HG03442 (cell line): ENCODE results near the gene COMT.

Experiments used
- ATAC-seq: cut with Tn5 transposase; IDR thresholded peaks from one replicate; pipeline ENCODE4 v1.9.1; 2021; ENCODE audit warnings: mild to moderate bottlenecking, moderate library complexity; ENCODE audit not compliant: unreplicated experiment

COMT gene

DNA sequence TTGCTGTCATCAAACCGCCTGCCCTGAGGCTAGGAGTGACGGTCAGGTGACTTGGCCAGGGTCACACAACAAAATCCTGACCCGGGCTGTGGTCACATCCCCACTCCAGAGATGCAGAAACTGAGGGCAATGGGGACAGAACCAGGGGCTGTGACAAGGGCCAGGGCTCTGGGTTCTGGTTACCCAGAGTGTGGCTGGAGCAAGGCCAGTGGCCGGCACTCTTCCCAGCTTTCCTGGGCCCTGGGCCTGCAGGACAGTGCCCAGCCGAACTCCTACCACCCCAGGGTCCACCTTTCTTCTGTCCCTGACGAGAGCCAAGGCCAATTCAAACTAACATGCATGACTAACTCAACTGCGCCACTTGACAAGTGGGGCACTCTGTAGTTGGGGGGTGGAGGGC is 39.2 kb downstream of the COMT start:
- ATAC-seq: no peak

DNA sequence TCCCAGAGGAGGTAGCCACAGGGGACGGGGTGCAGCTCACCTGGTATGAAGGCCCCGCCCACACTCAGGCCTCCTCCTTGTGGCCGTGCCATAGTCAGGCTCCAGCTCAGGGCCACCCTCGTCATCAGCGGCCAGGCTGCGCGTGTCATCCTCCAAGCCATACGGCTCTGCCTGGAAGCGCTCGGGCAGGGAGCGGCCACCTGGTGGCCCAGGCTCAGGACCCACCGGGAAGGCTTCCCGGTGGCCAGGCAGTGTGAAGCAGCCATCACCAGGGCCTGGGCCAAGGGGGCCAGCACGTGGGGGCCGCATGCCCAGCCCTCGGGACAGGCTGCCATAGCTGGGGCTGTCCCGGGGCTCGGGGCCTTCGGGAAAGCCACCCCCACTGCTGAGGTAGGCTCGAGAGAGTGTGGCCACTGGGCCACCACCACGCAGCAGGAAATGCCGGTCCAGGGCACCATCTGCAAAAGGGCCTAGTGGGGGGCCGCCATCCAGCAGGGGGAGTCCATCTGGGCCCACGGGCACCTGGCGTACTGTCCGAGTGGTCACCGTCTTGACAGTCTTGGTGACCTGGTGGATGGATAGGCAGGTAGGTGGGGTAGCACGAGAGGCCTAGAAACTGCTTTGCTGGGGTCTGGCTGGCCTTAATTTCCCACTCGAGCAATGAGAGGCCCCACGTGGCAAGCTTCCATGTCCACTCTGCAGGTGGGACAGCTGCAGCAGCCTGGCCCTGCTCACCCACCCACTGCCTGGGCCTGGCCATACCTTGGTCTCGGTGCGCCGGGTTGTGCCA is 39.8 kb downstream of the COMT start:
- no peak for ATAC-seq

- no peak for ATAC-seq
These were observed 40.7 kb downstream of the COMT start for GRCh38 chr22:19981961-19982920.

DNA sequence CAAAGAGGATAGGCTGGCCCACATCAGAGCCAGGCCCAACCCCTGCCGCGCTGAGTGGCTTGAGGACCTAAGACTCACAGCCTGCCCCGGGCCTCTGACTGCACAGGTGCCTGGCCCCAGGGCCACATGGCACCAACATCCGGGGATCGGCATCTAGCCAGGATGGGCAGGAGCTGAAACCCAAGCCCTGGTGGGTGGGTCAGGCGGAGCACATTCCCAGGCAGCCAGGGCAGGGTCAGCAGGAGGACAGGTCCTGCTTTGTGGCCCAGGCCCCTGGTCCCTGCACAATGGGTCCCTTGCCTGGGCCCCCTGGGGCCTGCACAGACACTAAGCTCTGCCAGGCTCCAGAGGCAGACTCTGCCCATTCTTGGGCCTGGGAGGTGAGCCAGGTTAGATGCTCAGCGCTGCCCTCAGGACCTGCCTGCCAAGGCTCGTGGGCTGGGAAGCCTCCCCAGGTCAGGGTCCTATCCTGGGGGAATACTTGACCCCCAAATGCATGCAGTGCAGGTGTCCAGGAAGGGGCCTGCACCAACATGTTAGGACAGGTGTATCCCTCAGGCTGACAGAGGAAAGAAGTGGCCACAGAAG is 41.5 kb downstream of the COMT start:
- ATAC-seq: no peak

GRCh38 chr22:19983741-19984140 is 42.2 kb downstream of the COMT start:
- ATAC-seq: no peak

DNA sequence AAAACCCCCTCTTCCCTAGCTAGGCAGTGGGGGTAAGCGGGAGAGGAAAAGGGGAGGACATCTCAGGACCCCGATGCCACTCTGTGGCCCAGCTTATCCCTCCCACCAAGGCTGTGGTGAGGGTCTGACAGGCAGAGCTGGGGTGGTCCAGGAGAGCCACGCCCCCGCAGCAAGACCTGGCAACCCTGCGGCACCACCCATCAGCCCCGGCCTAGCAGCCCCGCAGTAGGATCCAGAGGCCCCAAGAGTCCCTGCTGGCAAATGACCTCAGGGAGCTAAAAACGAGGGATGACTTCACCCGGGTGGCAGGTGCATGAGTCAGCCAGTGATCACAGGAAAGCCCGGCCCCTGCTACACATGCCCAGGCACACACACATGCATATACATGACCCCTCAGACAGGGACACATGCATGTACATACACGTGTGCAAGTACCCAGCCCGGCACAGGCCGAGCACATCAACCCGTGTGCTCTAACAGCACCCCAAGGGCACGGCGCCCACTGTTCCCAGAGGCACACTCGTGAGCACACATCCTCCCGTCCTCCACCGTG is 42.7 kb downstream of the COMT start:
- ATAC-seq: no peak

DNA sequence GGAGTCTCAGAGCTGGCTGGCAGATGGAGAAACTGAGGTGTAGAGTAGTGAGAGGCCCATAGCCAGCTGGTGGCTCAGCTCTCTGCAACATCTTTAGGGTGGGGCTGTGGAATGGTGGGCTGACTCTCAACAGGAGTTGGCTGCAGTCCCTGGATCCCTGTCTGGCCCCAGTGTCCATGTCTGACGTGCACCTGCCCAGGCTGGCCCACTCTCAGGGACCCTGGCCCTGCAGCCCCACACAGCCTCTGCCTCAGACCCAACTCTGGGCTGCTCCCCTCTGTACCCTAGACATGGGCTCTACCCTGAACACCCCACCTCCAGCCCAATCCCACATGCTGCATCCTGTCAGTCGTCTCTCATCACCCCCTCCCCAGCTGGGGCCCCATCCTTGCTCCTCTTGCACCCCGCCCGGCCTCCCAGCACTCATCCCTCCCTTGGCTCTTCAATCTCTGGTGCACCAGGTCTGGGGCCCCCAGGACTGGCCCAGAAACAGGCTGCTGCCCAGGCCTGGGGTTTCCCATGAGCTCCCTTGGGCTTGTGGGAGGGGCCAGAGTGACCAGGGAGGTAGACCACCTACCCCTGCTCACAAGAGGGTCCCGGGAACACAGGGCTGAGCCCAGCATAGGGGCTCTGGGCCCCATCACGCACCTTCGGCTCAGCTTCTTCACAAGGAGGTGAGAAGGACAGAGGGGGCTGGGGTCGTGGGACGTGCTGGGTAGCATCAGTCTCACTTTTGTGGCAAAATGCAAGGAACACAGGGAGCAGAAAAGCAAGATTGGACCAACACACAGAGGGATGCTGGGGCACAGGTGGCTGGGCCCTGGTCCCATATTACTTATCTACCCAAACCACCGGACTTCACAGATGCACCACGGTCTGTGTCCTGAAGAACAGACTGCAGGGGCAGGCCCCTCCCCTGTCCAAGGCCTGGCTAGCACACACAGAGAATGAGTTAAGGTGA is 43.6 kb downstream of the COMT start:
- ATAC-seq: no peak

DNA sequence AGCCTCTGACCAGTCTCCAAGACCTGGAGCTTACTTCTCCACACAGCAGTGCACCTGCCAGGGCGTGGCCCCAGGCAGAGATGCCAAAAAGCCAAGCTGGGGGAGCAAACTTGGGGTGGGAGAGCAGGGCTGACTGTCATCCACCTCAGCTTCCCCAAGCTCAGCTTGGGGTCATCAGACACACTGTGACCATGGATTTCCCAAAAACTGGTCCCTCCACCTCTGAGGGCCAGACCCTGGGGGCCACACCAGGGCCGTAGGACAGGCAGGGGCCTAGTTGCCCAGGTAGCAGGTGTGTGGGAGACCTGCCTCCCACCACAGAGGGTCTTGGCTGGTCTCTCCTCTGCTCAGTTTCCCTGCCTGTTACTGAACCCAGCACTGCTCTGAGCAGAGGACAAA is 44.4 kb downstream of the COMT start:
- ATAC-seq: no peak

GRCh38 chr22:19986410-19987341 is 45.1 kb downstream of the COMT start:
- peak; percentile 62 for ATAC-seq

DNA sequence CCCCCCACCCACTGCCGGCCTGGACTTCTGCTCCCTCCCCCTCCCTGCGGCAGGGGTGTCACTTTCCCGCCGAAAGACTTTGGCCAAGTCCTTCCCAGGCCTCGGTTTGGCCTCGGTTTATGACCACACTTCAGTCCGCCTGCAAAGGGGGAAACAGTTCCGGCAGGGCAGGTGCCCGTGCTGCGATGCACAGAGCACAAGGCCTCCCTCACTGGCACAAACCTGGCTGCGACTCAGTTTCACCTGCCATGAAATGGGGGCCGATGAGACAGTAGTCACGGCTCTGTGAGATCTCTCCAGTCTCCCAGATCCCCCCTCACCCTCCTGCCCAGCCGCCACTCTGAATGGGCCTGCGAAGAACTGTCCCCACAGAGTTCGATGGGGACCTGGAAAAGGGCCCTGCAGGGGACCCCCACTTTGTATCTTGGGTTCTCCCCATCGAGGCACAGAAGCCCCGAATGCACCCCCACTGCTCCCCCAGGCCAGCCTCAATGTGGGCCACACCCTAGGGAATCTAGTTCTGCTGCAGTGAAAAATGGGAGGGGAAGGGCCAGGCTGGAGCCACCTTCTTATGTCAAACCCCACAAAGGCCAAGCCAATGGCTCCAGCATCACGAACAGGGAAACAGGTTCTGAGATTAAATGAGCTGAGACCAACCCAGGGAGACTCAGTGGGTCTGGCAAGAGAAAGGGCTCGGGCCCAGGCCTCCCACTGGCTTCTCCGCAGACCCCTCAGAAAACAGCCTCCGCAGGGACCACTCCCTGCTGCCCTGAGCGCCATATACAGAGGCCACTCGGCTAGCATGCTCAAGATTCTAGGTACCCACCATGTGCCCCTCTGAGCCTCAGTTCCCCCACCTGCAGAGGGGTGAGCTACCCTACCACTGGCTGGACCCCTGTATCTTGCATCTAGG is 46.1 kb downstream of the COMT start:
- ATAC-seq: no peak

DNA sequence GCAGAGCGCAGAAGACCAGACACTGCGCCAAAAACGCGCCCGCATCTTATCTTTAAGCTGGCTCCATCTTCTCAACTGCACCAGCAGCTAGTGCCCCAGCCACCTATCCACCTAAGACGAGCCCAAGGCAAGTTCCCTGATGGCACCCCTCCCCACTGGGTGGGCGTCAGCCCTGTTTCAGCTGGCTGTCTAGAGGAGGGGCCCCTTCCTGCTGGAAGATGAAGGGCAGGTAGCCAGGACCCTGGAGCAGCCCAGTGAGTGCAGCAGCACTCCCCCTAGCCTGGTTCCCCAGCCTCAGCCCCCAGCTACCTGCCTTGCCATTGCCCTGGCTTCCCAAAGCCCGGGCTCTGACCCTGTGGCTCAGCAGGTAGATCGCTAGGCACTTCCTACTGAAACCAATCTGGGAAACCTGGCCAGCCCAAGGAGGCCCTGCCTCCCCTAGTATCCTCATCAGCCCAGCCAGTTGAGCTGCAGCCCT is 46.8 kb downstream of the COMT start:
- ATAC-seq: no peak

GRCh38 chr22:19988965-19989724 is 47.6 kb downstream of the COMT start:
- ATAC-seq: no peak

DNA sequence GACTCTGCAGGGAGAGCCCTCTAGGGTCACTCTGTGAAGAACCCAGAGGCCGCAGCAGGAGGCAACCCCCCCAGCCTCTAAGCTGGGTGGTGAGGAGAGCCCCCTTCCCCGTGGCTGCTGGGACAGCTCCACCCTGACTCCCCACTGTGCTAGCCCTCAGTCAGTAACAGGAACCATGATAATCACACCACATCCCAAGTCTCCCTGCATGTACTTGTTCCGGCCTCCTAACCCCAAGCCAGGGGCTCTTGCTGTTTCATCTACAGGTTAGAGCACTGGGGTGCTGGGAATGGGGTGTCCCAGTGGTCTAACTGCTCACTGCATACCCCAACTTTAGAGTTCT is 48.1 kb downstream of the COMT start:
- ATAC-seq: no peak

DNA sequence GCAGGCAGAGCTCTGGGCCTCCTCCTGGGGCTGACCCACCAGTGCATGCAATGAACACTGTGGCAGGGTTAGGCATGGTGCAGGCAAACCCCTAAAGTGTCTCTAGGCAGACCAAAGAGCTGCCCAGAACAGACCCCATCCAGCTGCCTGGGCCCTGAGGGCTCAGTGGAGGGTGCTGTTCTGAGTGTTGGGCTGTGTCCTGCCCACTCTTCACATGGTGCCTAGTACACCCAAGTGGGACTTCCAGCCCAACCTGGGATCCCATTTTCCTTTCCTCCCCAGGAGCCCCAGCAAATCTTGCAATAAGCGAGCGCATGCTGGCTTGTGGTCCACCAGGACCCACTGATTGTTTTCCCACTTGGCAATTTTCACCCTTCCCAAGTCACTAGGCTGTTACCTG is 48.6 kb downstream of the COMT start:
- no peak for ATAC-seq

DNA sequence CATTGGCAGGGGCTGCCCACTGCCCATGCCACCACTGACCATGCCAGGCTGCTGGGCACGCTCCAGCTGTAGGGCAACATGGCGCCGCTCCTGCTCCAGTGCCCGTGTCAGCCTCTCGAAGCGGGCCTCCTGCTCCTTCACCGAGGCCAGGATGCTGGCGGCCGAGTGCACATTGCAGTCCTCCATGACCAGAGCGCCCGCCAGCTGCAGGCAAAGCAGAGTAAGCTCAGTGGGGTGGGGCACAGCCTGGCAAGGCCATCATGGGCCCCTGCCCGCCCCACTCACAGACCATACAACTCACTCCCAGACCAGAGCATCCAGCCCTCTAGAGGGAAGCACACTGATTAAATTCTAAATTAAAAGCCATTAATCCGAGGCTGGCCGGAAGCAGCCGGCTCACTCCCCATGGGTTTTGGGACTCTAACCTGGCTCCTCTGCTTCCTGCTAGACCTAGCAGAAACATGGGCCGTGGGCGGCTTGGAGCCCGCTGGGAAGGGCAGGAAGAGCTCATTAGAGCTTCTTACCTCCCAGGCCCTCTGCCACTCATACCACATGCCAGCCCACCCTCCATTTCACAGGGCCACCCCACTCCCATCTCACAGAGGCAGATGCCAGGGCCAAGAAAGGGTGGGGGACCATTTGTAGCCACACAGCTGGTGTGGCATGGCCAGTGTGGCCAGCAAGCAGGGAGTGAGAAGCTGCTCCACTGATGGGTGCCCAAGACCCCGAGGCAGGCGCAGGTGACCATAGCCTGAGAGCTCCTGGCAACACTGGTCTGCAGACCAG is 49.2 kb downstream of the COMT start:
- no peak for ATAC-seq

DNA sequence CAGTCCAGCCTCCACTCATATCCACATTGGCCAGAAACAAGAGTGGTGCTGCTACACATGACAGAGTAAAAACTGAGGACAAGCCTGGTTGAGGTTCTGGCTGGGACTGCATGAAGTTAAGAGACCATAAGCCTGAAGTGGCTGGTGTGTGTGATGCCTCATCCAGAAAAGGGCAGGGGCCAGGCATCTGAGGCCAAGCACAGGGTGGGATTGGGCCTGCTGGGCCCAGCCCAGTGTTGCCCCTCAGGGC is 49.7 kb downstream of the COMT start:
- ATAC-seq: no peak
